ENCODE results near the gene DVL2. TPM values are rescaled to one million over a fixed set of nuclear protein-coding genes. Genes with fewer than 3 reads are reported as not detected.

Gene DVL2
- total and polyA plus RNA-seq, 2 of the 13 experiments (the other 11 are each of a cell fraction or from before 2014, with no cell fraction given), result 5.7 to 38.2 TPM

DNA sequence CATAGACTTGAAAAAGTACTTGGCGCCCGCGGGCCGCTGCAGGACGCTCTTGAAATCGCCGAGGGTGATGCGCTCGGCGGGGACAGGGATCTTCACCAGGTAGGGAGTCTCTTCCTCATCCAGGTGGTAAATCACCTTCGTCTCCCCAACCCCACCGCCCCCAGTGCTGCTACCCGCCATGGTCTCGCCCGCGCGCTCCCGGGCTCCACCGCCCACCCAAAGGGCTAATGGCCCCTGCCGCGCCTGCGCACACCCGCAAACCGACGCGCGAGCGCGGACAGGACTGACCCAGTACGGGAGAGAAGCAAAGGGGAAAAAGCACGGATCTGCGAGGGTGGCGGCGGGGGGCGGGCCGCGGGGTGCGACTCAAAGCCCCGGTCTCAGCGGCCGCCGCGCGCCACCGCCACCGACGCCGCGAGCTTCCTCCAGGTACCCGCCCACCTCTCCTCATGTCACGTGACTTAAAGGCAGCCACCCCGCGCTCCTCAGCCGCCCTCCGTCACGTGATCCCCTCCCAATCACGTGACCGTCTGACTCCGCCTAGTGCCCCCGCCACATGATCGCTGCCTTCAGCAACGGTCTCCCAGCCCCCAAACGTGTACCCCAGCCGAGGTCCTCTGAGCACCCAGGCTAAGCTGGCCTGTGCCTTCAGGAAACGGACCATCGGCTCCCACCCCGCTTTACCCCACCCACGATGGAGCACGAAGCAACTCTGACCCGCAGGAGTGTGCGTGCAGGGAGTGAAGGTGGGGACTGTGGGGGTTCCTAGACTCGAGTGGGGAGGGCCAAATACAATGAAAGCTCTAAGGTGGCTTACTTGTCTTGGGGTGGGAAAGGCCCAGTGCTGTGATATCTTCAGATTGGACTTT is at the start of gene DVL2 (continued):
- TF ChIP-seq, protein P1, sequence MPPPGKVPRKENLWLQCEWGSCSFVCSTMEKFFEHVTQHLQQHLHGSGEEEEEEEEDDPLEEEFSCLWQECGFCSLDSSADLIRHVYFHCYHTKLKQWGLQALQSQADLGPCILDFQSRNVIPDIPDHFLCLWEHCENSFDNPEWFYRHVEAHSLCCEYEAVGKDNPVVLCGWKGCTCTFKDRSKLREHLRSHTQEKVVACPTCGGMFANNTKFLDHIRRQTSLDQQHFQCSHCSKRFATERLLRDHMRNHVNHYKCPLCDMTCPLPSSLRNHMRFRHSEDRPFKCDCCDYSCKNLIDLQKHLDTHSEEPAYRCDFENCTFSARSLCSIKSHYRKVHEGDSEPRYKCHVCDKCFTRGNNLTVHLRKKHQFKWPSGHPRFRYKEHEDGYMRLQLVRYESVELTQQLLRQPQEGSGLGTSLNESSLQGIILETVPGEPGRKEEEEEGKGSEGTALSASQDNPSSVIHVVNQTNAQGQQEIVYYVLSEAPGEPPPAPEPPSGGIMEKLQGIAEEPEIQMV (CRISPR knock-in tag; IDR thresholded peaks at IDR 0.05; ENCODE audit: low read depth), result no peak
- TF ChIP-seq TOPORS (CRISPR knock-in tag; IDR thresholded peaks at IDR 0.05) (0 out of 2 replicates have a peak, but pooled peaks have one; percentile 57), IRX3 (CRISPR knock-in tag; IDR thresholded peaks at IDR 0.05; ENCODE audit: borderline replicate concordance, low read depth) (no peak; the same call in 1 of the 2 replicates), ZNF256 (CRISPR knock-in tag; conservative IDR thresholded peaks at IDR 0.05) (0 out of 2 replicates have a peak, but pooled peaks have one; percentile 50), U2AF1 (optimal IDR thresholded peaks at IDR 0.05; ENCODE audit: low read depth, low read length) (no peak), ARNTL (CRISPR knock-in tag; IDR thresholded peaks at IDR 0.05) (peak; percentile 92), TAF15 (IDR thresholded peaks at IDR 0.05; ENCODE audit: low read depth, low read length, poor library complexity, severe bottlenecking) (peak; percentile 84), MAFF (IDR thresholded peaks at IDR 0.05; ENCODE audit: low read depth, low read length) (no peak), ZNF558 (CRISPR knock-in tag; IDR thresholded peaks at IDR 0.05; ENCODE audit: borderline replicate concordance) (no peak; the same call in 1 of the 2 replicates), RELA (CRISPR knock-in tag; IDR thresholded peaks at IDR 0.05) (no peak), FOXA3 (CRISPR knock-in tag; IDR thresholded peaks at IDR 0.05) (peak; percentile 55; the same call in 1 of the 2 replicates), PCBP2 (optimal IDR thresholded peaks at IDR 0.05; ENCODE audit: low read depth, low read length, poor library complexity, severe bottlenecking) (peak; percentile 38)
- TF ChIP-seq, protein P2, sequence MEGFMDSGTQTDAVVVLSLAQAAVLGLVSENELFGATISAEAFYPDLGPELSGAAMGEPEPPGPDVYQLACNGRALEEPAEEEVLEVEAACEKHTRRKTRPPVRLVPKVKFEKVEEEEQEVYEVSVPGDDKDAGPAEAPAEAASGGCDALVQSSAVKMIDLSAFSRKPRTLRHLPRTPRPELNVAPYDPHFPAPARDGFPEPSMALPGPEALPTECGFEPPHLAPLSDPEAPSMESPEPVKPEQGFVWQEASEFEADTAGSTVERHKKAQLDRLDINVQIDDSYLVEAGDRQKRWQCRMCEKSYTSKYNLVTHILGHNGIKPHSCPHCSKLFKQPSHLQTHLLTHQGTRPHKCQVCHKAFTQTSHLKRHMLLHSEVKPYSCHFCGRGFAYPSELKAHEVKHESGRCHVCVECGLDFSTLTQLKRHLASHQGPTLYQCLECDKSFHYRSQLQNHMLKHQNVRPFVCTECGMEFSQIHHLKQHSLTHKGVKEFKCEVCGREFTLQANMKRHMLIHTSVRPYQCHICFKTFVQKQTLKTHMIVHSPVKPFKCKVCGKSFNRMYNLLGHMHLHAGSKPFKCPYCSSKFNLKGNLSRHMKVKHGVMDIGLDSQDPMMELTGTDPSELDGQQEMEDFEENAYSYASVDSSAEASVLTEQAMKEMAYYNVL (CRISPR knock-in tag; IDR thresholded peaks at IDR 0.05; ENCODE audit: borderline replicate concordance), result no peak
- TF ChIP-seq, protein P3, sequence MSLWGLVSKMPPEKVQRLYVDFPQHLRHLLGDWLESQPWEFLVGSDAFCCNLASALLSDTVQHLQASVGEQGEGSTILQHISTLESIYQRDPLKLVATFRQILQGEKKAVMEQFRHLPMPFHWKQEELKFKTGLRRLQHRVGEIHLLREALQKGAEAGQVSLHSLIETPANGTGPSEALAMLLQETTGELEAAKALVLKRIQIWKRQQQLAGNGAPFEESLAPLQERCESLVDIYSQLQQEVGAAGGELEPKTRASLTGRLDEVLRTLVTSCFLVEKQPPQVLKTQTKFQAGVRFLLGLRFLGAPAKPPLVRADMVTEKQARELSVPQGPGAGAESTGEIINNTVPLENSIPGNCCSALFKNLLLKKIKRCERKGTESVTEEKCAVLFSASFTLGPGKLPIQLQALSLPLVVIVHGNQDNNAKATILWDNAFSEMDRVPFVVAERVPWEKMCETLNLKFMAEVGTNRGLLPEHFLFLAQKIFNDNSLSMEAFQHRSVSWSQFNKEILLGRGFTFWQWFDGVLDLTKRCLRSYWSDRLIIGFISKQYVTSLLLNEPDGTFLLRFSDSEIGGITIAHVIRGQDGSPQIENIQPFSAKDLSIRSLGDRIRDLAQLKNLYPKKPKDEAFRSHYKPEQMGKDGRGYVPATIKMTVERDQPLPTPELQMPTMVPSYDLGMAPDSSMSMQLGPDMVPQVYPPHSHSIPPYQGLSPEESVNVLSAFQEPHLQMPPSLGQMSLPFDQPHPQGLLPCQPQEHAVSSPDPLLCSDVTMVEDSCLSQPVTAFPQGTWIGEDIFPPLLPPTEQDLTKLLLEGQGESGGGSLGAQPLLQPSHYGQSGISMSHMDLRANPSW (CRISPR knock-in tag; IDR thresholded peaks at IDR 0.05; ENCODE audit: borderline replicate concordance), result no peak
- TF ChIP-seq, protein P4, sequence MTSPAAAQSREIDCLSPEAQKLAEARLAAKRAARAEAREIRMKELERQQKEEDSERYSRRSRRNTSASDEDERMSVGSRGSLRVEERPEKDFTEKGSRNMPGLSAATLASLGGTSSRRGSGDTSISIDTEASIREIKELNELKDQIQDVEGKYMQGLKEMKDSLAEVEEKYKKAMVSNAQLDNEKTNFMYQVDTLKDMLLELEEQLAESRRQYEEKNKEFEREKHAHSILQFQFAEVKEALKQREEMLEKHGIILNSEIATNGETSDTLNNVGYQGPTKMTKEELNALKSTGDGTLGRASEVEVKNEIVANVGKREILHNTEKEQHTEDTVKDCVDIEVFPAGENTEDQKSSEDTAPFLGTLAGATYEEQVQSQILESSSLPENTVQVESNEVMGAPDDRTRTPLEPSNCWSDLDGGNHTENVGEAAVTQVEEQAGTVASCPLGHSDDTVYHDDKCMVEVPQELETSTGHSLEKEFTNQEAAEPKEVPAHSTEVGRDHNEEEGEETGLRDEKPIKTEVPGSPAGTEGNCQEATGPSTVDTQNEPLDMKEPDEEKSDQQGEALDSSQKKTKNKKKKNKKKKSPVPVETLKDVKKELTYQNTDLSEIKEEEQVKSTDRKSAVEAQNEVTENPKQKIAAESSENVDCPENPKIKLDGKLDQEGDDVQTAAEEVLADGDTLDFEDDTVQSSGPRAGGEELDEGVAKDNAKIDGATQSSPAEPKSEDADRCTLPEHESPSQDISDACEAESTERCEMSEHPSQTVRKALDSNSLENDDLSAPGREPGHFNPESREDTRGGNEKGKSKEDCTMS (CRISPR knock-in tag; conservative IDR thresholded peaks at IDR 0.05), result no peak
- TF ChIP-seq, protein P5, sequence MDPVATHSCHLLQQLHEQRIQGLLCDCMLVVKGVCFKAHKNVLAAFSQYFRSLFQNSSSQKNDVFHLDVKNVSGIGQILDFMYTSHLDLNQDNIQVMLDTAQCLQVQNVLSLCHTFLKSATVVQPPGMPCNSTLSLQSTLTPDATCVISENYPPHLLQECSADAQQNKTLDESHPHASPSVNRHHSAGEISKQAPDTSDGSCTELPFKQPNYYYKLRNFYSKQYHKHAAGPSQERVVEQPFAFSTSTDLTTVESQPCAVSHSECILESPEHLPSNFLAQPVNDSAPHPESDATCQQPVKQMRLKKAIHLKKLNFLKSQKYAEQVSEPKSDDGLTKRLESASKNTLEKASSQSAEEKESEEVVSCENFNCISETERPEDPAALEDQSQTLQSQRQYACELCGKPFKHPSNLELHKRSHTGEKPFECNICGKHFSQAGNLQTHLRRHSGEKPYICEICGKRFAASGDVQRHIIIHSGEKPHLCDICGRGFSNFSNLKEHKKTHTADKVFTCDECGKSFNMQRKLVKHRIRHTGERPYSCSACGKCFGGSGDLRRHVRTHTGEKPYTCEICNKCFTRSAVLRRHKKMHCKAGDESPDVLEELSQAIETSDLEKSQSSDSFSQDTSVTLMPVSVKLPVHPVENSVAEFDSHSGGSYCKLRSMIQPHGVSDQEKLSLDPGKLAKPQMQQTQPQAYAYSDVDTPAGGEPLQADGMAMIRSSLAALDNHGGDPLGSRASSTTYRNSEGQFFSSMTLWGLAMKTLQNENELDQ (CRISPR knock-in tag; IDR thresholded peaks at IDR 0.05; ENCODE audit: borderline replicate concordance), result 0 out of 2 replicates have a peak, but pooled peaks have one; percentile 47

Measured in HepG2 (cell line).